HG03097 (cell line): ENCODE data around the gene NMS.

Experiments used
- ATAC-seq: cut with Tn5 transposase; IDR thresholded peaks from one replicate; pipeline ENCODE4 v1.9.1; 2021; ENCODE audit not compliant: unreplicated experiment, low FRiP score

Gene NMS

DNA sequence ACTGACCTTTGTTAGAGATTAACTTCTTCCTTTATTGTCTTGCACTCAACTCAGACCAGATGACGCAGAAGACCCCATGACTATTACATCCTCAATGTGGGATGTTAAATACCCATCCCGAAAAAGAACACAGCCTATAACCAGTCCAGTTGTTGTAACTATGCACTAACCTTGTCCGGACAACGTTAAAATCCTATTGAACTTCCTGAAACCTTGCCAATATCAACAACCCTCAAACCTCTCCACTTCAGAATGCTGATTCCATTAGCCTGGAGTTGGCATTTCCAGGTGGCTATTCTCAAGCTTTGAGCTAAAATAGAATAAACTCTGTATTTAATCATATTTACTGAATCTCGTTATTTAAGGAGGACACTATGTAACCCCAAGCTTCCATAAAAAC is 13.6 kb downstream of the NMS start:
- no peak for ATAC-seq

- no peak for ATAC-seq
Measured at GRCh38 chr2:100484390-100484789, 14.1 kb downstream of the NMS start.

GRCh38 chr2:100485396-100485795 is 15.1 kb downstream of the NMS start:
- no peak for ATAC-seq

- no peak for ATAC-seq
Measured at GRCh38 chr2:100494712-100495111, 24.4 kb downstream of the NMS start.

DNA sequence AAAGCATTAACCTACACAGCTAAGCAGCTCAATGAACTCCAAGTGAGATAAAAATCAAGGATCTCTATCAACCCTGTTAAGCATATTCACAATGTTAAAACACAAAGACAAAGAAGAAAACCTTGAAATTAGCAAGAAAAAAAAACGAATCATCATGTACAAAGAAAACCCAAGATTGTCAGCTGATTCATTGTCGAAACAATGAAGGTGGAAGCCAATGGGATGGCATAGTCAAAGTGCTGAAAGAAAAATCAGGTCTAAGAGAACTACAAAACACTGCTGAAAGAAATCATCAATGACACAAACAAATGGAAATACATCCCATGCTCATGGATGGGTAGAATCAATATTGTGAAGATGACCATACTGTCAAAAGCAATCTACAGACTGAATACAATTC is 32.5 kb downstream of the NMS start:
- ATAC-seq: no peak

GRCh38 chr2:100504542-100504941 is 34.3 kb downstream of the NMS start:
- ATAC-seq: no peak

DNA sequence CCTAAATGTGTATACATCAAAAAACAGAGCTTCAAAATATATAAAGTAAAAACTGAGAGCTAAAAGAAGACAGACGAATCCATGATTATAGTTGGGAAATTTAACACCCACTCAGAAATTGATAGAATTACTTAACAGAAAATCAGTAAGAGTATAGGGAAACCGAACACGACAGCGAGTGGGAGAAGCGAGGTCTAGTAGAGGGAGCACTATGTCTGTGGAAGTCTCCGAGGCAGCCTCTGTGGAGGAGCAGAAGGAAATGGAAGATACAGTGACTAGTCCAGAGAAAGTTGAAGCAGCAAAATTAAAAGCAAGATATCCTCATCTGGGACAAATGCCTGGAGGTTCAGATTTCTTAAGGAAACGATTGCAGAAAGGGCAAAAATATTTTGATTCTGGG is 38.8 kb downstream of the NMS start:
- ATAC-seq: no peak

DNA sequence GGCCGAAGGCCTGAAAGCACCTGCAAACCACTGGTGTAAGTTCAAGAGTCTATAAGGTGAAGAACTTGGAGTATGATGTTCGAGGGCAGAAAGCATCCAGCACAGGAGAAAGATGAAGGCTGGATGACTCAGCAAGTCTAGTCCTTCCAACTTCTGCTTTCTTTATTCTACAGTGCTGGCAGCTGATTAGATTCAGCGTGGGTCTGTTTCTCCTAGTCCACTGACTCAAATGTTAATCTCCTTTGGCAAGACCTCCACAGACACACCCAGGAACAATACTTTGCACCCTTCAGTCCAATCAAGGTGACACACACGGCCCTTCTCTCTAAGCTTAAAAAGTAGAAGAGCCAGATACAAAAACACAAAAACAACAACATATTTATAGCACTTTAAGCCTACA is 43.4 kb downstream of the NMS start:
- ATAC-seq: no peak

DNA sequence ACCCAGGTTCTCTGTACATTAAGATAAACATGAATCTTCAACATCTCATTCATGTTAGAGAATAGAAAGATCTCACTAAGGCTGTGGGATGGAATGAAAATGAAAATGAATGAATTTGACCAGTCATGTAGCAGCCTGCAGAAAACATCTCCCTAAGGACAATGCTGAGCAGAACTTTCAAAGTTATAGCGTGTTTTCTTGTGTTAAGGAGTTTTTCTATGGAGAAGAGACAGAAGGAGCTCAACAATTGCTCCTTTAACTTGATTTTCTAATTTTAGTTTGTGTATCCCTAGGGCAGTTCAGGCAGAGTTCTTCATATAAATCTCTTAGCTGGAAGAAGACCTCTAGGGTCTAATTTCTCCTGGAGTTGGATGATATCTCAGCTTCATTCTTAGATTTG is 47.3 kb downstream of the NMS start:
- ATAC-seq: no peak

DNA sequence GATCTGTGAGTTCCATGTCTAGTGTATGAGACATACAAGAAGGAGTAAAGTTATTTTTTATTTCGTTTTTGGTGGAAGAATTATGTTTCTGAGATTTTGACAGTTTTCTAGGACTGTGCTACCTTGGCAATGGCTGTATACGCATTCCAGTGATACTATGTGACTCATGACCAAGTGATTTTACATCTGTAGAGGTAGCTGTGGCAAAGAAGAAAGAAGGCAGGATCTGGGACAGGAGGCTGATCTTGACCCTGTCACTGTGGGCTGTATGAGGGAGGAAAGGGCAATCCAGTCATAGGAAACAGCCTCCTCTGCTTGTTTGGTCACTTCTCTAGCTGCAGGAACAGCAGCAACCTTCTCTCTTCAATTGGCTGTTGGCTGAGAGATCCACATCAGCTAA is 48.5 kb downstream of the NMS start:
- no peak for ATAC-seq

DNA sequence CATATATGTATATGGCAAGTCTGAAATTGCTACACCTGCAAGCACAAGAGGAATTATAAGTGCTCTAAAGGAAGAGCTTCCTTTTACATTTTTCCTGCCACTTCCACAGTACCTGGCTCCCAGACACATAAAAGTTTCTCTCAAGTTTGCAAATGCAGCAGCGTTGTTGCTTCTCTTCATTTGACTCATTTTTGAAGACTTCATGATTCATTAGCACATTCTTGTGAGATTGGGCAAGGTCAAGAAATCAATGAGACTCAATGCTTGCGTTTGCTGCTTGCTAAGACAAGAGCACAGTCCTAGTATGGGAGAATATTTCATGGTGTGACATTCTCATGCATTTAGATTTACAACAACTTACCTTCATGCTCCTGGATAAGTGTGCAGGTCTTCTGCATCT is 49.9 kb downstream of the NMS start:
- ATAC-seq: no peak

- ATAC-seq: no peak
Measured at GRCh38 chr2:100522430-100522829, 52.1 kb downstream of the NMS start.

DNA sequence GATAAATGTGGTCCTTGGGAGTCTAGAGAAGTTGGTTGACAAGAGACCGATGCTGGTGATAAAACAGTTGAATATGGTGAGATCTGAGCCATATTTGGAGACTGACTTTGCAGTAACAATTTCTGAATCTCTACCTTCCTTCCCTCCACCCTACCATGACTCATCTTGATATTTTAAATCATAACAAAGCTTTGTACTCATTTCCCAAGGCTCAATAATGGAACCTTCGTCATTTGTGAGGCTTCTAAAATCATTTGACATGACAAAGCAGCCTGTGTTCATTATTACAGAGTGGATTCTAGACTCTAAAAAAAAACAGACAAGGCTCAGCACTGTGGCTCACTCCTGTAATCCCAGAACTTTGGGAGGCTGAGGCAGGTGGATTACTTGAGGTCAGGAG is 54.0 kb downstream of the NMS start:
- ATAC-seq: no peak

DNA sequence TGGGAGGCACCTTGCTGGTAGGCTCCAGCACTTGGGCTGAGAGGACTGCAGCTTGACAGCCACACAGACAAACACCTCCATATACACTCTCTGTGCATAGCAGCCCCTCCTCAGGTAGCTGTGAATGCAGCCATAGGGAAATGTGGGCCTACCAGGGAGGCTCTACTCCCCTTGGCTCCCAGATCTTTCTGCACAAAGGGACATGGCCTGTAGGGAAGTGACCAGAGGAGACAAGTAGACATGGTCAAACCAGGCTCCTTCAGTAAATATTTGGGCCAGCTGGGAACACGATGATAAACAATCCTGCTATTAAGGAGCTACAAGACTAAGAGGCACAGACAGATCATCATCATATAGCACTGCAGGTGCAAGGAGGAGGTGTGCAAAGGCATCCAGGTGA is 56.6 kb downstream of the NMS start:
- no peak for ATAC-seq

- no peak for ATAC-seq
Measured at GRCh38 chr2:100527440-100528015, 57.2 kb downstream of the NMS start.

- no peak for ATAC-seq
Measured at GRCh38 chr2:100529176-100529575, 58.9 kb downstream of the NMS start.

- no peak for ATAC-seq
Measured at GRCh38 chr2:100529900-100530299, 59.6 kb downstream of the NMS start.
